HG03354 (cell line): ENCODE data around the gene ITGA8.
"Not testable (repeated sequence)": the region's sequence is repeated elsewhere in the genome, so short reads cannot be mapped to it uniquely, and the experiment has no call there.

Source experiments
- ATAC-seq: cut with Tn5 transposase; IDR thresholded peaks from one replicate; pipeline ENCODE4 v1.9.1; 2021; ENCODE audit warnings: mild to moderate bottlenecking; ENCODE audit not compliant: unreplicated experiment, poor library complexity, severe bottlenecking

The ITGA8 gene

DNA sequence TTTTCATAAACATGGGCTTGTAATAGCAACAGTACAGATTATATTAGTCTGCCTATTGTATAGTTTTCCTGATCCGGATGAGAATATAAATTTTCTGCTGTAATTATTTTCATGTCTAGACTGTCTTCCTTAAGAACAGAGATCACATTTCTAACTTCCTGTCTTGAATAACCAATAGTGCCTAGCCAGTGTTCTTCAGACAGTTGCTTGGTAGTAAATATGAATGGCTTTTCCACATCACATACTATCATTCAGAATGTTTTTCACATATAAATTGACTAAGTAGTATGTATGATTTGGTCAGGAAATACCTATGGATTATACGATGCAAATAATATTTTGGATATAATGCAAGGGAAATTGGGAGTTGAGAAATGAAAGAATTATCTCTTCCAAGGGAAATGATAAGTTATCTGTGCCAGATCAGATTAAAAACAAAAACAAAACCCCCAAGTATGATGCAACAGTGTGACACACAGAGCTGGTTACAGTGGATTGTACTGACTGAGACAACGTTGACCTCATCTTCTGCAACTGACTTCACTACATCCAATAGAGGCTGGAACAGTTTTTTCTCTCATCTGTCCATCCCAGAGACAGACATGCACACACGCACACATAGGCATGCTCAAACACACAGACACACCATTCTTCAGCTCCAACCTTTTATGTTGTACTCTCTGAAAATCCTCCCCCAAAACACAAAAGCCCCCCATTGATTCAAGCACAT, 16.4 kb downstream of the ITGA8 start:
- ATAC-seq, result no peak

DNA sequence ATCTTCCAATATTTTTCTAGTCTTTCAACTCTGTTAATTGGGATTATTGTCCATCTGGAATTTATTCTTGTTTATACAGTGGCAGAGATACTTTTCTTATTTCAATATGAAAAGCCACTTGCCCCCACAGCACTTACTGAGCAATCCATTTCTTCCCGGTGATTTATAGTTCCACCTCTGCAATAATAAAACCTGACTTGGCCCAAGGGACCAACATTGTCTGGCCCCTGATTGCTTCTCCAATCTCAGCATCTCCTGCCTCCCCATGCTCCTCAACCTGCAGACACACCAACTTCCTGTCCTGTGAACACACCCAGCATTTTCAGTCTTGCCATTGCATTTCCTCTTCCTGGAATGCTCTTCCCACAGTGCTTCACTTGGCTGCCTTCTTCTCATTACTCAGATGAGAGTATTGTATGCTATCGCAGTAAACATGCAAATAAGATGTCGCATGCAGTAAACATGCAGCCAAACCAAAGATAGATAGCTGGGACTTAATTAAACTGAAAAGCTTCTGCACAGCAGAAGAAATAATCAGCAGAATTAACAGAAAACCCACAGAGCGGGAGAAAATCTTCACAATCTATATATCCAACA, 19.5 kb downstream of the ITGA8 start:
- no peak for ATAC-seq

- no peak for ATAC-seq
Measured at GRCh38 chr10:15695852-15696251, 23.9 kb downstream of the ITGA8 start.

GRCh38 chr10:15690031-15690430, 29.7 kb downstream of the ITGA8 start:
- ATAC-seq, result no peak

DNA sequence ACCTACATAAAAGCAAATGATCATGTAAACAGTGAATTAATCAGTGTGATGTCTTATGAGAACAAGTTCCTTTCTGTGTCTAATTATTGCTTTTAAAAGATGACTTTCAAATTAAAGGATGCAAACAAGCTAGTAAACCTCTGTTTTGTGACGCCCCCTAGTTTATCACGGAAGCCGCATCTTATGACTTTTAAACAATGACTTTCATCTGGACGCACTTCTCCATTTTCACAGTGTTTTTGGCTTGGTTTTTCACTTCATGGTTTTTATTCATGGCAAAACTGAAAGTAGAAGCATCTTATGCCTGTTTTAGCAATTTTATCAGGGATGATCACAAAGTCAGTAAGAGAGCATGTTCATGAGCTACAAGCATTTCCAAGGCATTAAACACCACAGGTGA, 35.0 kb downstream of the ITGA8 start:
- ATAC-seq, result no peak

GRCh38 chr10:15681076-15681475, 38.6 kb downstream of the ITGA8 start:
- ATAC-seq, result no peak

DNA sequence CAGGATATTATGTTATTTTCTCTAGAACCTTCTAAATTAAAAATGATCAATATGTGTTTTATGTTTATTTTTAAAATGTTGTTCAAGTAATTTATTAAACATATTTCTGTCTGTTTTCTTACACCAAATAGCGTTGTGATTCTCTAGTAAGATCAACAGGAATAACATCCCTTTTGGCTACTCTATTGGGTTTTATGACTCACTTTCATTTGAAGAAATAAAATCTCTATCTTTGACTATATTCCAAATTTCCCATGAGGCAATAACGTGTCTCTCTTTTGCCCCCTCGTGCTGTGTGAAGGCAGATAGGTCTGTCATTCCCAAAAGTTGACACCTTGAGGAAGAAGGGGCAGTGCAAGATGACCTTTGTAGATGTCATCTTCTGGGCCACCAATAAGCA, 40.9 kb downstream of the ITGA8 start:
- no peak for ATAC-seq

GRCh38 chr10:15672469-15672868, 47.3 kb downstream of the ITGA8 start:
- no peak for ATAC-seq

- no peak for ATAC-seq
Measured at GRCh38 chr10:15670880-15671279, 48.8 kb downstream of the ITGA8 start.

DNA sequence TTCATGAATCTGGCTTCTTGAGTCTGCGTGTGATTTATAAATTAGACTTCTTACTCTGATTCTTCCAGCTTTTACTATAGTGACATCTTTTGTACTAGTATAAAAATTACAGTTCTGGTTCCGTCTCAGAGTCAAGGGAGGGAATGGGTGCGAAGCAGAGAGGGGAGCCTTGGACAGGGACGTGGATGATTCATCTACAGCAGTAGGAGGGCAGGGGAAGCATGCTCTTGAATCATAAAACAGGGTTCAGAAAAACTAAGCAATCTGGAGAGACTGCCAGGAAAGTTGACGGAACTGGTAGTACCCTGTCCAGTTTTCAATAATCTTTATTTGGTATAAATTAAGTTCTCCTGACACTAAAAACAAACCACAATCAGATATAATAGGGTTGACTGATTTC, 58.1 kb downstream of the ITGA8 start:
- no peak for ATAC-seq

- ATAC-seq, result no peak
Measured at GRCh38 chr10:15660990-15661389, 58.7 kb downstream of the ITGA8 start.

GRCh38 chr10:15658069-15658702, 61.5 kb downstream of the ITGA8 start:
- no peak for ATAC-seq

GRCh38 chr10:15652757-15653156, 67.0 kb downstream of the ITGA8 start:
- ATAC-seq, result no peak

DNA sequence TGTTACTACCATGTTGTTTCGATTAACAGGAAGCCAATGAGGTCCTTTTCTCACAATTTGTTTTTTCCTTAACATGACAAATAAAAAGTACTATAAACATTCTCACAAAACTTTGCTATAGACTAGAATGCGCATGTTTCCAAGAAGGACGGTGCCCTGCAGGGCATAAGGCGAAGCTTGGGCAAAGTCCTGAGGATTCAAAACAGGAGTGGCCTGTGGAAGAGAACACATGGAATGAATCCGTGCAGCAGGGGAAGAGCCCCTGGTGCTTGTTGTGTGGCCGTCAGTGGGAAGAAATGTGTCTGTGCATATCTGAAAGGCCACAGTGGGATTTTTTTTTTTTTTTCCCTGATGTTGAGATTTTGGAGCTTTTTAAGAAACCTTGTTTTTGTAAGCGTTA, 67.6 kb downstream of the ITGA8 start:
- ATAC-seq, result no peak

DNA sequence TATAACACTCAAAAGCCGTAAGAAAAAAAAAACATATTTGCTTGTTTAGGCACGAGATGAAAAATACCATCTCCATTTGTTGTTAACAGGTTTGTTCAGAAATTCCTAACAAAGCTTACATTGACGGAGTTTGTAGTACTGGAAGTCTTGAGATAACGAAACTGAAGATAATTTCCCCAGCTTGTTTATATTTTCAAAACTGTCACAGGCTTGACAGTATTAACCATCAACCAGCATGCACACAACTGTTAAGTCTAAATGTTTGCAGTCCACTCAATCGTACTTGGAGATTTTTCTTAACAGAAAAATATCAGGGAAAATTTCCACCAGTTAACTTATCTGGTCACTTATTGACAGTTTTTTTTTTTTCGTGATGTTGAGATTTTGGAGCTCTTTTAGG, 68.5 kb downstream of the ITGA8 start:
- no peak for ATAC-seq

GRCh38 chr10:15642095-15642494, 77.6 kb downstream of the ITGA8 start:
- no peak for ATAC-seq

GRCh38 chr10:15640536-15641085, 79.1 kb downstream of the ITGA8 start:
- ATAC-seq, result no peak

GRCh38 chr10:15636446-15636845, 83.3 kb downstream of the ITGA8 start:
- ATAC-seq, result no peak

DNA sequence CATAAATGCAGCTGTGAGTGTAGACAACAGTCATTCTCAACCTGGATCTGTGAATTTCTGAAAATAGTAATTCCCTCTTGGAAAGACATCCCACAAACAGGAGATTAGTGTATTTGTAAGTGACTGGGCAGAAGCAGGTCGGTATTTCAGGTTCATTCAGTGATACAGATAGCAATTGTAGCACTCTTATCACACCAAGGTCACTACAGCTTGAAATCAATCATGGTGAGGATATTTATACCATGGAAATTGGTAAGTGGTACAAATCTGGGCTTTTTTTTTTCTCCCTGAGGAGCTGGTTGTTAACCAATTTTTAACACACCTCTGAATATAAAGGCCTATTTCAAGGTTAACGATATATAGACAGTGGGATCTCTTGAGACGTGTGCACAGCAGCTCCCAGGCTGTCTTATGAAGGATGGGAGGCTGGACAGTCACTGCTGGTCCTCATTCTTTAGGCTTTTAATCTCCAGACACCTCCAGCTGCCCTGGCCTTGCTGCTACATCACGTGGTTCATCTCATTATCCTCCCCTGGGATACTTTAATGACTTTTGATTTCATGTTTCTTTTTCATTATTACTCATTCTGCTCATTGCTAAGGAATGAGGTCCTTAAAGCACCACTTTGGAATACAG, 87.1 kb downstream of the ITGA8 start:
- no peak for ATAC-seq

- ATAC-seq, result not testable (repeated sequence)
Measured at GRCh38 chr10:15631205-15631604, 88.5 kb downstream of the ITGA8 start.
